DMS153 treated with DMSO at 0.1 percent for 48 hours (cell line): ENCODE measurements around the gene SIAE.
A peak's percentile ranks its signal among the peaks of the same experiment; 100 is the strongest.

ENCODE experiments used
- DNase-seq: peaks from one replicate; lab custom pipeline; 2025; ENCODE audit not compliant: unreplicated experiment; lab: John Stamatoyannopoulos, UW

Gene SIAE, protein sequence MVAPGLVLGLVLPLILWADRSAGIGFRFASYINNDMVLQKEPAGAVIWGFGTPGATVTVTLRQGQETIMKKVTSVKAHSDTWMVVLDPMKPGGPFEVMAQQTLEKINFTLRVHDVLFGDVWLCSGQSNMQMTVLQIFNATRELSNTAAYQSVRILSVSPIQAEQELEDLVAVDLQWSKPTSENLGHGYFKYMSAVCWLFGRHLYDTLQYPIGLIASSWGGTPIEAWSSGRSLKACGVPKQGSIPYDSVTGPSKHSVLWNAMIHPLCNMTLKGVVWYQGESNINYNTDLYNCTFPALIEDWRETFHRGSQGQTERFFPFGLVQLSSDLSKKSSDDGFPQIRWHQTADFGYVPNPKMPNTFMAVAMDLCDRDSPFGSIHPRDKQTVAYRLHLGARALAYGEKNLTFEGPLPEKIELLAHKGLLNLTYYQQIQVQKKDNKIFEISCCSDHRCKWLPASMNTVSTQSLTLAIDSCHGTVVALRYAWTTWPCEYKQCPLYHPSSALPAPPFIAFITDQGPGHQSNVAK

DNA sequence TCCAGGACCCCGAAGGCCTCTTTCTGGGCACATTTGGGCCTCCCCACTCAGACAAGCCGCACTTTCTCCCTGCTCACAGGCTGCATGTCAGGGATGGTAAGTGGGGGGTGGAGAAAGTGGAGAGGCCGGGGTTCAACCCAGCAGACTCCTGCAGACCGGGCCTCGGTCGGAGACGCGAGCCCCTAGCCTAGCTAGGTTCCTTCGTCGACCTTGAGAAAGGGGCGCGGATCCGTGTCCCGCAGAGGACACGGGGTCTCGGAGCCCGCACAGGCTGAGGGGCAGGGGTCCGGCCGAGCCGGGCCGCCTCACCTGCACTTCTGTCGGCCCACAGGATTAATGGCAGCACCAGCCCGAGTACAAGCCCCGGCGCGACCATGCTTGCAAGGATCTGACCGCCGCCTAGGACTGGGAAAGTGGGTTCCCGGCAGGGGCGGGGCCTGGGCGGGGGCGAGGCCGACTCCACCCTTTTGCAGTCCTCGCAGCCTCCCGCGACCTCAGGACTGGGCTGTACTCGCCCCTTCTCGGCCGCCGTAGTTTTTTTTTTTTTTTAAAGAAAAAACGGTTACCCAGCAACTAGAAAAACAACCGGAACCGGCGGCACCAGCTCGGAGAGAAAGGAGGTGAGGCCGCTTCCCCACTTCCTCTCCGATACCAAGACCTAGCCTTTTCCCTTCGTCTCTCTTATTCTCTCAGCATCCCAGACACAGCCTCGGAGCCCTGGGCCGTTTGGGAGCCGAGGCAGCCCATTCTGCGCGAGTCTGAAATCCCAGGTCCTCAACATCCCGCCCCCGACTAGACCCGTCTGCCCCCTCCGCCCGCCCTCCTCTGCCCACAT, at the start of gene SIAE, which contains the start of gene SPA17:
Gene SIAE (minus strand): TSS at position 407 of the 835 bp plus-strand sequence. CDS start 31 bp downstream, at position 376.
Gene SPA17 (plus strand): TSS at position 572 of the 835 bp plus-strand sequence. CDS start 1,361 bp downstream, outside the sequence.
- DNase-seq = peak; percentile 83

DNA sequence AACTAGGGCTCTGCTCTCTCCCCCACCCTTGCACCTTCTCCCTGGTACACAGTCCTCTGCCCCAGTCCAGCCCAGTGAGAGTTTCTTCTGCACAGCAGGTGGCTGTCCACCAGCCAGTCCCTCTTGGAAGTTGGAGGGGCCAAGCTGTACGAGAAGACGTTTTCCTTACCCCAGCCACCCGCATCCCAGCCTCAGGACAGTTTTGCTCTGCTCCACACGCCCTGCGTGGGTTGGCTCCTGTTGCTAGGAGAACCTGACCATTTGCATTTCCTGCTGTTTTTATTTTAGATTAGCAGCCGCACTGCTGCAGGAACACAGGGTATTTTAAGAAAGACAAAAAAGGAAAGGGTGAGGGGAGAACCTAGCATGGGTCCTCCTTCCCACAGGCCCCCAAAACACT, 48.6 kb upstream of the SIAE start:
- DNase-seq = no peak

DNA sequence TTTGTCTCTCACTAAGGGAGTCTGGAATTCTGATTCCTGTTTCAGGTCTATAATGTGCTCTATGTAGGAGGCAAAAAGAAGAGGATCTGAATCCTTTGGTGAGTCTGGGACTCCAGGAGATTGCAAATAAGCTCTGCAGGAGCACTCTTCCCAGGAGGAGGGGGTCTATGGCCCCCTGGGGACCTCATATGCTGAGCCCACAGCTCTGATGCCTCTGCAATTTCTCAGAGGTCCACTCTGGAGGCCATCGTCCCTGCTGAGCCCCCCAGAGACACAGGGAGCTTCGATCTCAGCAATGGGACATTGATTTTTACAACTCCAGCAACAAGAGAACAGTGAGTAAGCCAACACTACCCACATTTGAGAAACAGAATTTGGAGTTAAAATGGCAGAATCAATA, 46.0 kb upstream of the SIAE start:
- DNase-seq = no peak

DNA sequence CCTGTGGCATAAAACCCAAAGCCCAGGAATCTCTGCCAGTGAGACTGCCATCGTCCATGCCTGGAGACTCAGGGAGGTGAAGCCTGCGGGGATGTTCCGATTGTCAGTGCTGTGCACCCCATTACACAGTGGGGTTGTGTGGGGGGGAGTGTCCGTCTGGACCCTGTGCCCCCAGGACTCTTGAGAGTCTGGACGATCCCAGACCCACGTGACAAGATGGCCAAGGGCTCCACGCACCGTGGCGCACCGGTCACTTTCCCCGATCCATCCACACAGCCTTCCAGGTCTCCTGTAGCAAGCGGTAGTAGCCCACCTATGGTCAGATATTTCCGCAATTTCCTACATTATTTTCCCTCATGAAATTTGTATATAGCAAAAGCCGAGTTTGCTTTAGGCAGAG, 45.3 kb upstream of the SIAE start:
- DNase-seq = no peak

DNA sequence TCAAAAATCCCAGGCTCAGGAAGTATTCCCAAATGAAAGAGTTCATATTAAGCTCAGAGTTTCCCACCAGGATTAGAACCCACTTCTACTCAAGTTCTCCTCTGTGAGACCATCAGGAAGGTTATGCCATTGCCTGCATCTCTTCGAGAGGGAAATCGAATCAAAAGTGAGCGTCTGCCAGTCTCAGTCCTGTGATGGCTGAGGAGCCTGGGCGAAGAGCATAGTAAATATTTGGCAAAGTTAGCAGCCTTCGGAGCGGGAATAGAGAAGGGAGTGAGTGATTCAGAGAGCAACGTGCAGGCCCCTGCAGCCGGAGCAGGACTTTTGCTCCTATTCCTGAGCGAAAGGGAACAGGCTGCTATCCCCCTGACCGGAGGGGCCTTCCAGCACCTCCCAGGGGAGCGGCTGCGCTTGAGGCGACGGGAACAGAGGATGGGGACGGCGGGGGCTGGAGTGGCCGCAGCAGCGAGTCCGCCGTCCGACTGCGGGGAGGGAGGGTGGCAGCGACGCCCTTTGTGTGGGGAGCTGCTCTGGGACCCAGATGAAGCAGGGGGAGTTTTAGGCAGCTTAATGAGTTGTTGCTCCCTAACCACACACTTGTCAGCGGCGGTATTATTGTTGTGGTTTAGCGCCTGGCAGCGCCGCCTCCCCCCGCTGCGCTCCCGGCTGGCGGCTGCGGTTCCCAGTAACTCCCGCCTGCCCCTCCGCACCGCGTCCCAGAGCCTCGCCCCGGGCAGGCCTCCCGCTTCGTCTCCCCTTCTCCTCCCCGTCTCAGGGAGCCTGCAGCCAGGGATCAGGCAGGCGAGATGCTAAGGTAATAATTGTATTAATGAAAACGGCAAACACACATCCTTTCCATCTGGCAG, 44.5 kb upstream of the SIAE start:
- no peak for DNase-seq

DNA sequence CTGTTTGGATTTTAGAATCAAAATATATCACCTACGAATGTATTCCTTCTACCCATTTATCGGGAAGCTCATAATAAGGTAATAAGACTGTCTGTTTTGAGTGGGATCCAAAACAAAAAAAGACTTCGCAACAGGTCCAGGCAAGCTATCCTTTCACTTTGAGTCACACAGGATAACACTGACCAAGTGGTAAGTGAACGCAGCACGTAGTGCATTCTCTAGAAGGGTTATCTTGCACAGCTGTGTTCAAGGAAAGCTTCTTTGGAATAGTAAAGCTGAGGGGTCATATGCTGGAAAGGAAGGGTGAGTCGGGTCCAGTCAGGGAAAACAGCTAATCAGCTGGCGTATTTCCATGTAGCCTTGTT, 43.9 kb upstream of the SIAE start:
- no peak for DNase-seq

DNA sequence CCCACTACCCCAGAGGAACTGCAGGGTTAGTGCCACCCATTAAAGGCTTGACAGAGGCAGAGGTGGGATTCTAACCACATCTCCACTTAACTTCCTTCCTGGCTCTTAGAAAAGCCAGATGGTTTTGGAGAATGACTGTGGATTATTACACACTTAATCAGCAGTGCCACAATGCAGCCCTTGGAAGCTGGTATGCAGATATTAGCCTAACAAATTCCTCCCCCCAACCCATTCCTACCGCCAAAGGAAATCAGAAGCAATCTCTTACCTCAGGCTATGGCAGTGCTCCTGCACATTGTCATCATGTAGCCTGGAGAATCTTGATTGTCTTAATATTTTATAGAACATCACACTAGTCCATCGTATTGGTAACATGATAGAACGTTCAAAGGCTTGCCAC, 43.1 kb upstream of the SIAE start:
- no peak for DNase-seq

DNA sequence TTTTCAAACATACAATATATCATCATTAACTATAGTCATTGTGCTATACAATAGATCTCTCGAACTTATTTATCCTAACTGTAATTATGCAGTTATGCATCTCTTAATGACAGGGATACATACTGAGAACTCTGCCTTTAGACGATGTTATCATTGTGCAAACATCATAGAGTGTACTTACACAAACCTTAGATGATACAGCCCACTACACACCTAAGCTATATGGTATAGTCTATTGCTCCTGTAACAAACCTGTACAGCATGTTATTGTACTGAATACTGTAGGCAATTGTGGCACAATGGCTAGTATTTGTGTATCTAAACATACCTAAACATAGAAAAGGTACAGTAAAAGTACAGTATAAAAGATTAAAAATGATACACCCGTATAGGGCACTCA, 38.9 kb upstream of the SIAE start:
- DNase-seq = no peak

DNA sequence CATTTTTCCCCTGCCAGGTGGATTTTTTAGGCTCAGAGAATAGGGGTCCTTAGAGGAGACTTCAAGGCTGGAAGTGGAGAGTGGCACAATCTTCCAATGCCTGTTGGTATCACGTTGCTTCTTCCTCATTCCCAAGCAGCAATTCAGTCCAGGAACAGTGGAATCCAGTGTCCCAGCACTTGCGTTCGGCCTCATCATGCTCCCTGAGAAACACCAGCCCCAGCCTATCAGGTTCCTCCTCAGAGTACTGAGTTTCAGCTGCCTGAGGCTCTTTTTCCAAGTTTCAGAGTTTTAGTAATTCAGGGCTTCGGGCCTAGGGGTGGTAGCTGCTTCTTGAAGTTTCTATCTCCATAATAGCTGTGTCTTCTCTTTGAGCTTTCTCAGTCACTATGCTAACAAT, 34.3 kb upstream of the SIAE start:
- DNase-seq = no peak

DNA sequence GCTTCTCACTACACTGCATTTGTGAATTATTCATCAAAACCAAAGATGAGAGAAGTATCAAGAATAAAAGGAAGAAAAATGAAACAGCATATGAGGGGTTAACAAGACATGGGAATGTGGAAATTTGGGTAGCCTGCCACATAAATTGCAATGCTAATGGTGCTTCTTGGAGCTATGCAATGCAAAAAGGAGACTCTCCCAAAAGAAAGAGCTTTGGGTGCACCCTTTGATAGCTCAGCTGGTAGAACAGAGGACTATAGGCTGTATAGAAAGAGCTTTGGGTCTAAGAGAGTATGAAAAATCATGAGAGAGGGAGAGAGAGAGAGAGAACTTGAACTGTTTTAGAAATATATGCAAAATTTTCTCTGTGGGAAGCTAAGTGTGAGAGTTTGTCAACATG, 26.5 kb upstream of the SIAE start:
- DNase-seq = no peak

DNA sequence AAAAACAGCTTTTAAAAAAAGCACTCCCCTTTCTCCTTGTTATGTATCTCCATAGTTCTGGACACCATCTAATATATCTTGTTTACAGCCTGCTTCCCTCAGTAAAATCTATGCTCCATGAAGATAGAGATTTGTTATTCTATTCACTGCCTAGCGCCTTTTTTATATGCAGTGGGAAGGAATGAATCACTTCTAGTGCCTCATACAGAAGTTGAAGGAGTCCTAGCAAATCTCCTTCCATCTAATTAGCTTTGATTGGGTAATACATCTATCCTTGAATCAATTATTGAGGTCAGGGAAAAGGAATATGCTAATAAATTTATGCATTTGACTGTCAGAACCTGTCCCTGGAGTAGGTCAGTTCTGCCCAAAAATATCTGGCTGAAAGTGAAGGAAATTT, 26.0 kb upstream of the SIAE start:
- no peak for DNase-seq

DNA sequence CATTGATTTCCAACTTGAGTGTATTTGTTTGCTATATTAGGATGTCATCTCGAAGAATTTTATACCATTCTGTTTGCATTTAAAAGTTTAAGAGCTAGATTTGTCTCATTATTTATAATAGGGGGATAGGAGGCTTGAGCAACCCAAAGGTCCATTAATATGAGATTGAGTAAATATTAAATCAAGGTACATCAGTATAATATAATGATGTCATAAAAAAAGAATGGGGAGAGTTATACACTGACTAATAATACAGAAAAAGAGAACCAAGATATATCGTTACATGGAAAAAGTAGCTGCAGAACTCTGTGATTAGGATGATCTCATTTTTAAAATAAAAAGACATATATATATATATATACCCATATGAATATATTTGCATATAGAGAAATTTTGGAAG, 19.6 kb upstream of the SIAE start:
- DNase-seq = no peak

DNA sequence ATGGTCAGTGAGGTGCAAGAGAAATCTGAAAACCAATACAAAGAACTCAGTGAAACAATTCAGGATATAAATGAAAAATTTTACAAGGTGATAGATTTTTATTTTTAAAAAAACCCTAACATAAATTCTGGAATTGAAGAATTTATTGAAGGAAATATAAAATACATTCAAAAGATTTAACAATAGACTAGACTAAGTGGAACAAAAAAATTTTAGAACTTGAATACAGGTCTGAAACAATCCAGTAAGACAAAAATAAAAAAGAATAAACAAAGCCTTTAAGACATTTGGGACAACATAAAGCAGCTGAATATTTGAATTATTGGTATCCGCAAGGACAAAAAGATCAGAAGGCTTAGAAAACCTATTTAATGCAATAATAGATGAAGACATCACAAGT, 8.9 kb upstream of the SIAE start:
- no peak for DNase-seq

DNA sequence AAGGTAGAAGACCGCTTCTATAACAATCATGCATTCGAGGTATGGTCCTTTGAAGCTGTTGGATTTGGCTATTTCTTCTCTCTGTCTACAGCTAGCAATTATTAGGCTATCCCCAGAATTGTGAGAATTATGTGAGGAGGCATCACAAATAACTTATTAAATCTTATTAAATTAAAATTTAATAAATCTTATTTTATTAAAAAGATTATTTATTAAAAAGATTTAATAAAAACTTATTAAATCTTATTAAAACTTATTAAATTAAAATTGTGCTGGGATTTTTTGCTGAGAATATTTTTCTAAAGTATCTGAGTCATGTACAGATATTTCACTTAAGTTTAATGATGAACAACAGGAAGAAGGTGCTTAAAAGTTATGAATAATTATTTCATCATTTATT, 7.9 kb upstream of the SIAE start:
- DNase-seq = no peak

DNA sequence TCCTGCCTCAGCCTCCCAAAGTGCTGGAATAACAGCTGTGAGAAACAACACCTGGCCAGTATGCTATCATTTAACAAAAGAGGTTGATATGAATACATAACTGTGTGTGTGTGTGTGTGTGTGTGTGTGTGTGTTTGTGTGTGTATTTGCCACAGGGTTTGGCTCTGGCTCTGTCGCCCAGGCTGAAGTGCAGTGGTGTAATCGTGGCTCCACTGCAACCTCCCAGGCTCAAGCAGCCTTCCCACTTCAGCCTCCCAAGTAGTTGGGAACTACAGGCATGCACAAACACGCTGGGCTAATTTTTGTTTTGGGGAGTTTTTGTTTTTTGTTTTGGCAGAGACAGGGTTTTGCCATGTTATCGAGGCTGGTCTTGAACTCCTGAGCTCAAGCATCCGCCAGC, 4.9 kb upstream of the SIAE start:
- no peak for DNase-seq

DNA sequence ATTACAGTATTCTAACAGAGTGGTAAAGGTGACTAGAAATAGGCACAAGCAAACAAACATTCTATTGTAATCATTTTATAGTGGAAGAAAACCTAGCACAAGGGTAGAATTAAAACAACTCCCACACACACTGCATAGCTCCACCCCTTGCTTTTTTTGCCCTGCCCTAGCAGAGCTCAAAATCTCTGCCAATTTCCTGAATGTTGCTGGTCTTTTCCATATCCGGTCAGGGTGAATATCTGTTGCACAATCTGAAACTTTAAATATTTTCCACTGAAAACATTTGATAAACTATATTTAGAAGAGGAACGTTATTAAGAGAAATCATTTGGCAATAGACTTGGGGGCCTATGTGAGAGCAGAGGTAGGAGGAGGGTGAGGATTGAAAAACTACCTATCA, 2.8 kb upstream of the SIAE start:
- no peak for DNase-seq

DNA sequence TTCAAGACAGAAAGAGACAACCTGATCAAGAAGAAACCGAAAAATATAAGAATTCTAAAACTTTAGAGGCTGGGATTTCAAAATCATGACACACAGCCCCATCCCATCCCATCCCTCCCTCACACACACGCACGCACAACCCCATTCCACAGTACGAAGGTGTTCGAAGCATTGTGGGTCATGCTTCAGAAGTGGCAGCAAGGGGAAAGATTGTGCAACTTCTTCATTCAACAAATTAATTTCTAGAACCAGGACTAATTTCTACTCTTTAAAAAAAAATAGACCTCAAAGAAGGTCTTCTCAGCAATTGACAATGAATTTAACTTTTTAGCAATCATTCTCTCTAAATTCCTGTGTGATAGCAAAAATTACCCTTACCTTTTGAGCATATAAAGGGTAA, 1.0 kb upstream of the SIAE start:
- DNase-seq = no peak

DNA sequence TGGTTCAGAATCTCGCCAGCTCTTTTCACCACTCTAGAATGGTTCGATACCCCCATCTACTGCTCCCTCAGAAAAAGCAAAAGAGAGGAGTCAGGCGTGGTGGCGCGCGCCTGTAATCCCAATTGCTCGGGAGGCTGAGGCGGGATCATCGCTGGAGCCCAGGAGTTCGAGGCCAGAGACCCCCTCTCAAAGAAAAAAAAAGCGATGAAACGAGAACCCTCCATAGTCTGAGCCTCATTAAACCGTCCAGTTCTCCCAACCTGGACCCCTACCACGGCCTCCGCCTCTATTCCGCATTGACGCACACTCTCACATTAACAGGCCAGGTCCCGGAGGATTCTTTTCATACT, 604 bp upstream of the SIAE start:
- no peak for DNase-seq

DNA sequence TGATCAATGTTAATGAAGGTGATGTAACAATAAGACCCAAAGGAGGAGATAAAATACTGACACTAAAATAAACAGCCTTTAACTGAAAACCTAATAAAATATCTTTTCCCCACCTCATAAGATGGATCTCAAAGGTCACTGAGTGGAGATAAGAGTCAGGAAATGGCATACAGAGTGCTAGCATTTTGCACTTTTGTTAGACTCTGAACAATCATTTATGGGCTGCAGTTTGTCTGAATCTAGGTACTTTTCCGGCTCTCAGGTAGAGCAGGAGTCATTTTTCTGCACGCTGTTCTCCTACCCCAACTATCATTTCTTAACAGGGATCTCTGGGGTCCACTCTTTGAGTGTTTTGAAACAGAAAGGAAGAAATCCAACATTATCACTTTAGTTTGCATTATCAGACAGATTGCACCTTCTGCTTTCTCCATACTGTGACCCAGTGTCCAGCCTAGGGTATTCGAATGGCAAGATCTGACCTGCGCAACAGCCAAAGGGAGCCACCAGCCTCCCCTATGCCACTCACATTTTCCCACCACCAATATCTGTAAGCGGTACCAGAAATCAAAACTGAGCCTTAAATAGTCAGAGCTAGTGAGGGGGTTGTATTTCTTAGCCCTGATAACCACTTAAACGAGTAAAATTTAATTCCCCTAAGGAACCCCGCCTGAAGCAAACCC, 863 bp downstream of the SIAE start:
- DNase-seq = no peak

DNA sequence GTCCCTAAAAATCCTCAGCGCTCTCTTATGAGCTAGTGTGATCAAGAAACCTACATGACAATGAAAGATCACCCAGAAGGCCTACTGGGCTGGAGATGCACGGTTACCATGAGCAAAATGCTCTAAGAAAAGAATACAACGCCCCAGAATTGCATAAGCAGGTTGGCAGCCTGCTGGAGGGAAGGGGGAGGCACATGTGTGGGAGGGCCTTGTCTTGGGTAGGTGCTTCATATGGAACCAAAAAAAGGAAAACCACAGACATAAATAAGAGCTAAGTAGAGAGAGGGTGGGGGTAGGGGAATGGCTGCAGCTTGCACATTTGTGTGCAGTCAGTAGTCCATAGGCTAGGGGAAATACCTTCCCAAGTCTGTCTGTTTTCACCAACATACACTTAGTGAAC, 2.8 kb downstream of the SIAE start:
- no peak for DNase-seq

DNA sequence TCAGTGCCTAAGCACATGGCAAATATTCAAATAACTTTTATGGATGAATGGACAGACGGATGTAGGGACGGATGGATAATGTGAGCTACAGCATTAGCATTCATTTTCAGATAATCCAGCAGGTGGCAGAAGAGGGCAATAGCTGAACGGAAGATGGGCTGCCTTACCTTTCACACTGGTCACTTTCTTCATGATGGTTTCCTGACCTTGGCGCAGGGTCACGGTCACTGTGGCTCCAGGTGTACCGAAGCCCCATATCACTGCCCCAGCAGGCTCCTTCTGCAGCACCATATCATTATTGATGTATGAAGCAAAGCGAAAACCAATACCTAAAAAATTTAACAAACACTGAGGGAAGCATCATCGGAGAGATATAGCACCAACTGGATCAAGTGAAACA, 4.3 kb downstream of the SIAE start:
- DNase-seq = peak; percentile 29
